ENCODE data around the gene TTI1.

The TTI1 gene

GRCh38 chr20:37961066-37961465, 72.2 kb downstream of the TTI1 start:
- DNase-seq (ENCODE audit: low read depth, low spot score) = no peak
- POLR2A ChIA-PET = no interaction called here
- no peak for TF ChIP-seq CTCF (IDR thresholded peaks at IDR 0.05; ENCODE audit: insufficient read depth, low read length, missing control alignments)
- no peak overlapping the region for H3K4me3 ChIP-seq (ENCODE audit: low read depth, low read length)
- CTCF ChIA-PET = no interaction called here

GRCh38 chr20:37958856-37959520, 74.3 kb downstream of the TTI1 start:
- ChIA-PET POLR2A (no interaction called here), CTCF (interaction anchor here (1.3 to 1.4 kb wide), 2 partner anchors 9 to 12 kb away, joined by 3 read pairs; no protein-coding TSS in a partner anchor)
- no peak for DNase-seq (ENCODE audit: low read depth, low spot score)
- H3K4me3 ChIP-seq (ENCODE audit: low read depth, low read length) = no peak overlapping the region
- no peak for TF ChIP-seq CTCF (IDR thresholded peaks at IDR 0.05; ENCODE audit: insufficient read depth, low read length, missing control alignments)

- POLR2A ChIA-PET = no interaction called here
- no peak for DNase-seq (ENCODE audit: low read depth, low spot score)
- CTCF ChIA-PET = no interaction called here
These were observed 77.1 kb downstream of the TTI1 start for GRCh38 chr20:37956107-37956585.

DNA sequence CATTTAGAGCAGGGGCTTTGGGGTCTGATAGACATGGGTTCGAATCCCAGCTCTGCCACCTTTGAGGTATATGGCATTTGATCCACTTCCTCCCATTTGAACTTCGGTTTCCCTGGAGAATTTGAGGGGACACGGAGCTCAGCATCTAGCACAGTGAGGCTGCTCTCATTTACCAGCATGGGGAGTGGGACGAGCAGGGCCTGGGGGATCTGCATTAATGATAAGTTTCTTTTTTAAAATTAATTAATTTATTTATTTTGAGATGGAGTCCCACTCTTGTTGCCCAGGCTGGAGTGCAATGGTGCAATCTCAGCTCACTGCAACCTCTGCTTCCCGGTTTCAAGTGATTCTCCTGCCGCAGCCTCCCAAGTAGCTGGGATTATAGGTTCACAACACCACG, 77.7 kb downstream of the TTI1 start:
- ChIA-PET POLR2A (no interaction called here), CTCF (interaction anchor here (0.8 kb wide), 1 partner anchor 211 kb away, joined by 3 read pairs; no protein-coding TSS in a partner anchor)
- H3K4me3 ChIP-seq (ENCODE audit: low read depth, low read length) = no peak overlapping the region
- no peak for DNase-seq (ENCODE audit: low read depth, low spot score)
- TF ChIP-seq CTCF (IDR thresholded peaks at IDR 0.05; ENCODE audit: insufficient read depth, low read length, missing control alignments) = no peak

More at GRCh38 chr20:37956107-37956585, 77.1 kb downstream of the TTI1 start:
- no peak overlapping the region for H3K4me3 ChIP-seq (ENCODE audit: low read depth, low read length)
- no peak for TF ChIP-seq CTCF (IDR thresholded peaks at IDR 0.05; ENCODE audit: insufficient read depth, low read length, missing control alignments)

DNA sequence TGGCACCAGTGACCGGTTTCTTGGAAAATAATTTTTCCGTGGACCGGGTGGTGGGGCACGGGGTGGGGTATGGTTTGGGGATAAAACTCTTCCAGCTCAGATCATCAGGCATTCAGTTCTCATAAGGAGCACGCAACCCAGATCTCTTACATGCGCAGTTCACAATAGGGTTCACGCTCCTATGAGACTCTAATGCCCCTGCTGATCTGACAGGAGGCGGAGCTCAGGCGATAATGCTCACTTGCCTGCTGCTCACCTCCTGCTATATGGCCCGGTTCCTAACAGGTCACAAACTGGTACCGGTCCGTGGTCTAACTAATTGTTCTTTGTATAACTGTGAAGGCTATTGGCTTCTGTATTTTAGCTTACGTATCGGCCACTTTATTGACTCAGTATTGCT, 78.6 kb downstream of the TTI1 start:
- no peak overlapping the region for H3K4me3 ChIP-seq (ENCODE audit: low read depth, low read length)
- ChIA-PET CTCF (interaction anchor here (0.8 kb wide), 1 partner anchor 212 kb away, joined by 3 read pairs; no protein-coding TSS in a partner anchor), POLR2A (no interaction called here)
- TF ChIP-seq CTCF (IDR thresholded peaks at IDR 0.05; ENCODE audit: insufficient read depth, low read length, missing control alignments) = no peak
- no peak for DNase-seq (ENCODE audit: low read depth, low spot score)

- TF ChIP-seq CTCF (IDR thresholded peaks at IDR 0.05; ENCODE audit: insufficient read depth, low read length, missing control alignments) = no peak
- no peak for DNase-seq (ENCODE audit: low read depth, low spot score)
- ChIA-PET POLR2A (no interaction called here), CTCF (no interaction called here)
- no peak overlapping the region for H3K4me3 ChIP-seq (ENCODE audit: low read depth, low read length)
These were observed 79.1 kb downstream of the TTI1 start for GRCh38 chr20:37954190-37954589.

Measured in AG04449 (cell line).